Activated CD8-positive, alpha-beta T cell treated with anti-CD3 and anti-CD28 coated beads, Interleukin-2, amount 10 ng/mL, durations not matched to agents 7 days and 5 days (primary cell): ENCODE results near the gene TTC22. TPM values are rescaled to one million over a fixed set of nuclear protein-coding genes. Genes with fewer than 3 reads are reported as not detected.

ENCODE experiments used
- ATAC-seq: fragments of 150-1000 bp; cut with Tn5 transposase; one replicate; pipeline ENCODE4 v1.10.0; 2021; ENCODE audit warnings: moderate library complexity
- CTCF ChIA-PET: fragments of 350-600 bp; sonication (Branson Sonifier 250); formaldehyde crosslinking; loops from one replicate; lab custom pipeline; 2021; ENCODE audit warnings: antibody characterized with exemption; lab: Charles Lee
- POLR2A ChIA-PET: fragments of 350-600 bp; sonication (Branson Sonifier 250); formaldehyde crosslinking; loops from one replicate; lab custom pipeline; 2021; ENCODE audit warnings: antibody characterized with exemption; lab: Charles Lee
- DNase-seq: peaks from one replicate; pipeline ENCODE4 v3.0.0-alpha.2; 2020
- H3K27ac Mint-ChIP-seq: one replicate; pipeline ENCODE4 v1.8.0; 2021; ENCODE audit warnings: mild to moderate bottlenecking, mixed read lengths
- H3K27me3 Mint-ChIP-seq: one replicate; pipeline ENCODE4 v1.8.0; 2021; ENCODE audit warnings: low read depth, mixed read lengths
- H3K36me3 Mint-ChIP-seq: one replicate; pipeline ENCODE4 v1.8.0; 2021; ENCODE audit warnings: low read depth, mixed read lengths
- H3K4me1 Mint-ChIP-seq: one replicate; pipeline ENCODE4 v1.8.0; 2021; ENCODE audit warnings: low read depth, mixed read lengths
- H3K4me3 Mint-ChIP-seq: one replicate; pipeline ENCODE4 v1.8.0; 2021; ENCODE audit warnings: mild to moderate bottlenecking, mixed read lengths
- H3K9me3 Mint-ChIP-seq: one replicate; pipeline ENCODE4 v1.8.0; 2022; ENCODE audit warnings: mixed read lengths; ENCODE audit not compliant: insufficient read depth
- total RNA-seq, 2 experiments: library from RNA; stranded (reverse); gene quantifications; one replicate each; pipeline ENCODE4 v1.2.3, GENCODE V29; 2021

Gene TTC22
- total RNA-seq, 2 experiments from 2014 or later = 5.0 to 6.5 TPM

DNA sequence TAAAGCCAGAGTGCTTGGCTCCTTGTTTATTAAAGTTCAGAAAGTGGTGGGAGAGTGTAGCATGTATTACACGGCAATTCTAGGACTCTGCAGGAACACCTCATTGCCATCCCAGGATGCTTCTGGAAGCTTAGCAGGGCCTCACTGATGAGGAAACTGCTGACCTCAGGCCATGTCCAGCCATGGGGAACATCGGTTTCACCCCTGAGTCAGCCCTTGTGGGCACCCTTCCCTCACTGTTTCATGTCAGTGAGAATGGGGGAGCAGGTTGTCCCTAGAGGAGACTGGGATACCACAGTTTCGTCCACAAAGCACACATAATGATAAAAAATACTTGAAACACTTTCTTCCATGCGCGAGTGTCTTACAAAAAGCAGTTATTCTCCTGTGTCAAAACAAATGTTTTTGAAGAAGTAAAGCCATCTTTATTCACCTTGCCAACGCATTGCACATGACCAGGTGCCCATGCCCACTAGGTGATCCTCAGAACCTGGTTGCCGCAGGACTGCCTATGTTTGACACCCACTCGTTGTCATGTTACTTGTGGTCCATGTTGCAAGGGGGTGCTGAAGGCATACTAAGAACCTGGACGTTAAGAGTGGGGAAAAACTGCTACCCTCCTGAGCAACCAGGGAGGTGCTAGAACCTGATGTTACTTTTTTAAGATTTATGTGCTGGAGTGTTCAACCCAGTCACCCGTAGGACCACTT, 41.2 kb upstream of the TTC22 start:
- no peaks in the 10 kb centered on the region for H3K9me3 Mint-ChIP-seq

DNA sequence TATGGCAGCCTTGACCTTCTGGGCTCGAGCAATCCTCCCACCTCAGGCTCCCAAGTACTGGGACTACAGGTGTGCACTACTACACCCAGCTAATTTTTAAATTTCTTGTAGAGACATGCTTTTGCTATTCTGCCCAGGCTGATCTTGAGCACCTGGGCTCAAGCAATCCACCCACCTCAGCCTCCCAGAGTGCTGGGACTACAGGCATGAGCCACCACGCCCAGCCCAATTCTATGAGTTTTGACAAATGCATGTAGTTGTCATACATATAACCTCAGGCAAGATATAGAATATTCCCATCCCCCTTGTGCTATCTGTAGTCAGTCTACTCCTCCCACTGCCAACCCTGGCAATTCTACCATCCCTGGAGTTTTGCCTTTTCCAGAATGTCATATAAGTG, 38.7 kb upstream of the TTC22 start:
- Mint-ChIP-seq H3K36me3 (no peaks in the 10 kb centered on the region), H3K27ac (no peak overlapping the region), H3K27me3 (no peaks in the 10 kb centered on the region), H3K4me3 (no peak overlapping the region), H3K9me3 (no peaks in the 10 kb centered on the region), H3K4me1 (no peaks in the 10 kb centered on the region)
- CTCF ChIA-PET = no interaction called here
- POLR2A ChIA-PET = no interaction called here
- no peak for DNase-seq
- ATAC-seq = no peak

More for the DNA sequence above, 41.2 kb upstream of the TTC22 start:
- ATAC-seq (no peak), DNase-seq (no peak)
- Mint-ChIP-seq H3K4me1 (no peaks in the 10 kb centered on the region), H3K4me3 (no peak overlapping the region), H3K27me3 (no peaks in the 10 kb centered on the region), H3K27ac (no peak overlapping the region), H3K36me3 (peaks cover 4% of the 10 kb centered on the region)
- ChIA-PET POLR2A (no interaction called here), CTCF (no interaction called here)

DNA sequence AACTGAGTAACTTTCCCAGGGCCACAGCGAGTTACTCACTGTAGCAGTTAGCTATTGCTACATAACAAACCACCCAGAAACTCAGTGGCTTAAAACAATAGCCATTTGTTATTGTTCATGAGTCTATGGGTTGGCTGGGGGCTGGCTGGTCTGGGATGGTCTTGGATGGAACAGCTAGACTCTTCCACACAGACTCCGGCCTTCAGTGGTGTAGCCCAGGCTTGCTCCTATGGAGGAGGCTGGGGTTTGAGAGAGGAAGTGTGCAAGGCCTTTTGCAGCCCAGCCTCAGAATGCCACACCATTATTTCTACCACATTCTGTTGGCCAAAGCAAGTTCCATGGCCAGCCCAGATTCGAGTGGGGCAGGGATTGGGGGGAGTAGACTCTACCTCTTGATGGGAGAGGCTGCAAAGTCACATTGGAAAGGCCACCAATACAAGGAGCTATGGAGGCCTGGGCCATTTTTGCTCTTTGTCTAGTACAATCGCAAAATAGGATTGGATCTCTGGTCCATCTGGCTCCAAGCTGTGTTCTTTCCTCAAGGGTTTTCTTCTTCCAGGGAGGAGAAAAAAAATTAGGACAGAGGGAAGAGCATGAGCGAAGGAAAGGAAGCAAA, 37.5 kb upstream of the TTC22 start:
- no peak overlapping the region for H3K4me3 Mint-ChIP-seq
- no peaks in the 10 kb centered on the region for H3K9me3 Mint-ChIP-seq
- H3K36me3 Mint-ChIP-seq = no peaks in the 10 kb centered on the region
- DNase-seq = no peak
- ATAC-seq = no peak
- ChIA-PET POLR2A (no interaction called here), CTCF (interaction anchor here (1.1 kb wide), 1 partner anchor 37 kb away, joined by 3 read pairs; the partner anchor contains the start of gene TTC22)
- H3K27me3 Mint-ChIP-seq = no peaks in the 10 kb centered on the region
- no peak overlapping the region for H3K27ac Mint-ChIP-seq
- H3K4me1 Mint-ChIP-seq = no peaks in the 10 kb centered on the region

DNA sequence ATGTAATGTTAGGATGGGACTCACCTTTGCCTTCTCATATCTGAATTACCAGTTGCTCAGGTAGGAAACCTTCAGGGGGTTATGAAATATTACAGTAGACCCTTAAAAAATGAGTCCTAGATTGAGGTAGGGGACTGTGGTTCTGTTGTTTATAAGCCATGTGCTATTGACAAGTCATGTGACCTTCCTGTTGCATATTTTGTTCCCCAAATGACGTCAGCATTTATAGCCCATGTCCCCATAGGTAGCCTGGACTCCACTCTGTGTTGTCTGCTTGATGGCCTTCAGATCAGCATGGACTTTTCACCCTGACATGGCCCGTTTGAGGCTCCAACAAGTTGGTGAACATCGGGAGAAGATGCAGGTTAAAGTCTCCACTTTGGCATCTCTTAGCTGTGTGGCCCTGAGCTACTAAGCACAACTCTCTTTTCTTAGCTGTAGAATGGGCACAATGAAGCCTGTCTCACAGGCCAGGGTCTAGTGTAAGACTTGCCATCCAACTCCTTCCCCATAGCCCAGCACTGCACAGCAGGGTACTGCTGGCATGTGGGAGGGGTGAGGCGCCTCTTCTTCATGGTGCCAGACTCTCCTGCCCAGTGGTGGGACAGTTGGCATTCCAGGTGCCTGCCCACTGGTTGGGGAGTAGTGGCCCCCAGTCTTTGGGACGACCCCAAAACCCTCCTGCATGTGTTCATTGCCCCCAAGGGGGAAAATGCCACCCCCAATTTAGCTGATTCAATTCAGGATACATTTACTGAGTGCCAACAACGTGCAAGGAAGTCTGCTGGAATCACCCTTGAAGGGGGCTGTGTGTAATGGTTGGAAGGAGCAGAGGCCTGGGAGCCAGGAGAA, 36.1 kb upstream of the TTC22 start:
- POLR2A ChIA-PET = no interaction called here
- no peaks in the 10 kb centered on the region for H3K4me1 Mint-ChIP-seq
- H3K4me3 Mint-ChIP-seq = no peak overlapping the region
- H3K36me3 Mint-ChIP-seq = no peaks in the 10 kb centered on the region
- no peak for ATAC-seq
- CTCF ChIA-PET = no interaction called here
- DNase-seq = no peak
- no peak overlapping the region for H3K27ac Mint-ChIP-seq
- H3K27me3 Mint-ChIP-seq = no peaks in the 10 kb centered on the region
- H3K9me3 Mint-ChIP-seq = no peaks in the 10 kb centered on the region

DNA sequence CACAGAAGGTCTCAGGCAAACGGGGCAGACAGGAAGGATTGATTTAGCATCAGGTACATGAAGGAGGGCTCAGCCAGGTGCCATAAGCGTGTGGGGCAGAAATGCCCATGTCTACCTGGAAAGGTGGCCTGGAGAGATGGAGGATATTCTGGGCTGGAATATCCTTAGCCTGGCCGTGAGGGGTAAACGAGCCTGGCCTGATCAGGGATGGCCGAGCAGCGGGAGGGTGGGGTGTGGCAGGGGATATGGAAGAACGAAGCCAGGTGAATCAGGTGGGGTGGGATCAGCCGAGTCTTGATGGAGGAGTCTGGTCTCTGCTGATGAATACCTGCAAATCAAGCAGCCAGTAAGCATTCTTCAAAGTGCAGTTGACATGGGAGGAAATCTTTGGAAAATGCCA, 35.5 kb upstream of the TTC22 start:
- H3K4me3 Mint-ChIP-seq = no peak overlapping the region
- DNase-seq (no peak), ATAC-seq (no peak)
- H3K9me3 Mint-ChIP-seq = no peaks in the 10 kb centered on the region
- H3K27ac Mint-ChIP-seq = no peak overlapping the region
- ChIA-PET CTCF (no interaction called here), POLR2A (no interaction called here)
- H3K27me3 Mint-ChIP-seq = no peaks in the 10 kb centered on the region
- H3K36me3 Mint-ChIP-seq = no peaks in the 10 kb centered on the region
- H3K4me1 Mint-ChIP-seq = no peaks in the 10 kb centered on the region

DNA sequence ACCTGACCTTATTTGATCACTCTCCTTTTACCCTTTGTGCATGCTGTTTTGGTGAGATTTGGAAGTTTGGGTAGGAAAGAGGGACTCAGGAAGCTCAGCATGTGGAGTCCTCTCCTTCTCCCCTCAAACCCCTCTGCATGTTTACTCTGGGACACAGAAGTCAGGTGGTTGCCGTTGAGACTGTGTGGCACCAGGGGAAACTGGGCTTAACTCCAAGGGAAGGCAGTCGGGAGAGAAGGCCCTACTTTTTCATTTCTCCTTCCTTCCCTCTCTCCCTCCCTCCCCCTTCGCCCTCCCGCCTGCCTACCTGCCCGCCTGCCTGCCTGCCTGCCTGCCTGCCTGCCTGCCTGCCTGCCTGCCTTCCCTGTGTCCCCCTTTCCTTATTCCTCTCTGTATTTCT, 34.8 kb upstream of the TTC22 start:
- ChIA-PET CTCF (no interaction called here), POLR2A (no interaction called here)
- H3K27ac Mint-ChIP-seq = no peak overlapping the region
- H3K36me3 Mint-ChIP-seq = no peaks in the 10 kb centered on the region
- H3K4me1 Mint-ChIP-seq = no peaks in the 10 kb centered on the region
- no peak overlapping the region for H3K4me3 Mint-ChIP-seq
- peaks cover 2% of the 10 kb centered on the region for H3K27me3 Mint-ChIP-seq
- DNase-seq (no peak), ATAC-seq (no peak)
- no peaks in the 10 kb centered on the region for H3K9me3 Mint-ChIP-seq

DNA sequence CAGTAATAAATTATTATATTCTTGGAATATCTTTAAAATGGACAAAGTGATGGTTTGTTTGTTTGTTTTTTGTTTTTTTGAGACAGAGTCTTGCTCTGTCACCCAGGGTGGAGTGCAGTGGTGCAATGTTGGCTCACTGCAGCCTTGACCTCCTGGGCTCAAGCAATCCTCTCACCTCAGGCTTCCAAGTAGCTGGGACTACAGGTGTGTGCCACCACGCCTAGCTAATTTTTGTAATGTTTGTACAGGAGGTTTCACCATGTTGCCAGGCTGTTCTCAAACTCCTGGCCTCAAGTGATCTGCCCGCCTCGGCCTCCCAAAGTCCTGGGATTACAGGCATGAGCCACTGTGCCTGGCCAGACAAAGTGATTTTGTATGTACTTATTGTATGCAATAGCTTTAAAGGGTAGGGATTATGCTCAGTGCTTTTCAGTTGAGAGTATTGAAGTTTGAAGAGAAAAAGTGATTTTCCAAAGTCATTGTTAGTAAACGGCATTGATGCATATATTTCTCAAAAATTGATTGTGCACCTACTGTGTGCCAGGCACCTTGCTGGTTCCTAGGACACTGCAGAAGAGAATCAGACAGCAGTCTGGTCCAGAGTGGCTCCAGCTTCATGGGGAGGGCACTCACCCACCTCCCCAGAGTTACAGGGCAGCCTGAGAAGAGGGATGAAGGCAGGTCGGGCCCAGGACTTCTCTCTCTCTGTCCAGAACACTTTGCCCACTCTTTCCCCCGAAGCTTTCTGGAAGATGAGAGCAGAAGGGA, 34.2 kb upstream of the TTC22 start:
- ATAC-seq (no peak), DNase-seq (no peak)
- H3K4me1 Mint-ChIP-seq = no peaks in the 10 kb centered on the region
- peaks cover 6% of the 10 kb centered on the region for H3K9me3 Mint-ChIP-seq
- H3K27ac Mint-ChIP-seq = no peak overlapping the region
- ChIA-PET POLR2A (no interaction called here), CTCF (no interaction called here)
- H3K27me3 Mint-ChIP-seq = peaks cover 5% of the 10 kb centered on the region
- H3K4me3 Mint-ChIP-seq = no peak overlapping the region
- H3K36me3 Mint-ChIP-seq = no peaks in the 10 kb centered on the region

DNA sequence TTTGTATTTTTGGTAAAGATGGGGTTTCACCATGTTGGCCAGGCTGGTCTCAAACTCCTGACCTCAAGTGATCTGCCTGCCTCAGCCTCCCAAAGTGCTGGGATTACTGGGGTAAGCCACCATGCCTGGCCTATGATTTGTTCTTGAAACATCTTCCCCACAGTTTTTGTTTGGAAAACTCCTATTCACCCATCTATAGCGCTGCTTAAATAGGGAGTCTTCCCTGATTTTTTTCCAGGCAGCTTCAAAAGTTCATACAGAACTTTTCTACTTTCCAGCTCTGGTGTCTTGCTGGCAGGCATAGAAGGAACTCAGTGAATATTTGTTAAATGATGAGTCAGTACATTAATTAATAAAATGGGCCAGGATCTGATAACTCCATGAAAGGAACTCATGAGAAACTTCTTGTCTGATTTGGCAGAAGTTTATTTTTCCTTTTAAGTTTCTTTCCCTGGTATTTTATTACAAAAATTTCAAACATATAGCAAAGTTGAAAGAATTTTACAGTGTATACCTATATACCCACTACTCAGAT, 33.0 kb upstream of the TTC22 start:
- ChIA-PET POLR2A (no interaction called here), CTCF (no interaction called here)
- ATAC-seq (no peak), DNase-seq (no peak)
- Mint-ChIP-seq H3K27ac (no peak overlapping the region), H3K4me1 (no peaks in the 10 kb centered on the region), H3K4me3 (no peak overlapping the region), H3K36me3 (no peaks in the 10 kb centered on the region), H3K9me3 (peaks cover 7% of the 10 kb centered on the region), H3K27me3 (peaks cover 9% of the 10 kb centered on the region)

DNA sequence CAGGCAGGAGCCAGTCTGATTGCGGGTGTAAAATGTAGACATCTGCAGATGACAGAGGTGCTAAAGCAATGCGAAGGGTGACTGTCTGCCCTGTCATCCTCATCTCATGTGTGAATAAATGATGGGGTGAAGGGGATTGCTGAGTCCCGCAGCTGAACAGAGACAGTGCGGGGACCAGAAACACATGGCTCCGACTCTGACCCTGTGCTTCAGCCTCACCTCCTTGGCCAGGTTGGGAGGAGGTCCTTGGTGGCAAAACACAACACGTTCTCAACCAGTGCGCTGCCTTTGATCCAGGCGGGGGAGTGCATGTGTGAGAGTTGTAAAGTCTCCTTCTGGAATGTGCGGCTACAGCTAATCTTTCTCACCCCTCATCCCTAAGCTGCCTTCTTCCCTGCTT, 32.0 kb upstream of the TTC22 start:
- no peak for DNase-seq
- H3K36me3 Mint-ChIP-seq = no peaks in the 10 kb centered on the region
- peaks cover 13% of the 10 kb centered on the region for H3K27me3 Mint-ChIP-seq
- ChIA-PET POLR2A (no interaction called here), CTCF (interaction anchor here (0.6 kb wide), 1 partner anchor 651 kb away, joined by 3 read pairs; no protein-coding TSS in a partner anchor)
- H3K27ac Mint-ChIP-seq = no peak overlapping the region
- H3K9me3 Mint-ChIP-seq = peaks cover 14% of the 10 kb centered on the region
- H3K4me1 Mint-ChIP-seq = no peaks in the 10 kb centered on the region
- no peak overlapping the region for H3K4me3 Mint-ChIP-seq
- no peak for ATAC-seq

DNA sequence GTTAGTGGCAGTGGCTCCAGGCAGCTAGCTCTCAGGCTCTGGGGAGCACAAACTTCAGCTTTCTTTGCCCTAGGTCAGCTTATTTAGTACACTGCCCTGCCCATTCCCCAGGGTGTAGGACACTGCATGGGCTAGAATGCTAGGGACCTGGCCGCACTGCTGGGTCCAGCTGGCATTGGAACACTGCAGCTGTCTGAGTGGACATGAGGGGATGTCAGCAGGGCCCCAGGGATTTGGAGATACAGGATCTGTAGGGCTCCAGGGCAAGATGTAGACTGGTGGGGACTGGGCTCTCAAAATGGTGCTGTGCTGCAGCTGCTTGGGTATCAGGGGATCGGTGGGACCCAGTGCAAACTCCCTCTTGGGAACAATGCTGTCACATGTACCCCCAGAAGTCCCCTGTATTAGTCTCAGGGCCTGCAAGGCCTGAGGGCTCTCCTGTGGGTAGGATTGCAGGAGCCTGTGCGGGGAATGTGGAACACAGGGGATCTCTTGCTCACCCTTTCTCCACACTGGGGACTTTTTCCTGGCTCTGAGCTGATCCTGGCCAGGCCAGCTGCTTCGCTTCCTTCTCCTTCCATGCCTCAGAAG, 25.2 kb upstream of the TTC22 start:
- CTCF ChIA-PET = no interaction called here
- Mint-ChIP-seq H3K9me3 (peaks cover 44% of the 10 kb centered on the region), H3K4me1 (no peaks in the 10 kb centered on the region), H3K27me3 (peaks cover 20% of the 10 kb centered on the region), H3K4me3 (no peak overlapping the region), H3K27ac (no peak overlapping the region), H3K36me3 (peaks cover 9% of the 10 kb centered on the region)
- ATAC-seq = no peak
- DNase-seq = no peak
- POLR2A ChIA-PET = no interaction called here

DNA sequence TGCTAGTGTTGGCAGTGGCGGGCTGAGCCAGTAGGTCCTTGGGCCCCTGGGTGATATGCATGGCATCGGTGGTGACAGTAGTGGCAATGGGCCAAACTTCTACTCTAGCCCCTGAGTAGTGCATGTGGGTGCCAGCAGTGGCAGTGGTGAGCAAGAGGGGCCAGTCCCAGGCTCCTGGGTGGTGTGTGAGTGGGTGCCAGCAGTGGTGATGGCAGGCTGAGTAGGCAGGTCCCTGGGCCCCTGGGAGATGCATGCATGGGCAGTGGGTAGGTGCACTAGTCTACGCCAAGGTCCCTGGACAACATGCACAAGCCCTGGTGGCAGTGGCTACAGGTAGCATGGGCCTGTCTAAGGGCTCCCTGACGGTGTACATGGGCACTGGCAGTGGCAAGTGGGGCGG, 24.6 kb upstream of the TTC22 start:
- no peak for ATAC-seq
- Mint-ChIP-seq H3K27me3 (peaks cover 18% of the 10 kb centered on the region), H3K4me1 (no peaks in the 10 kb centered on the region), H3K9me3 (peaks cover 41% of the 10 kb centered on the region), H3K27ac (no peak overlapping the region), H3K4me3 (no peak overlapping the region), H3K36me3 (peaks cover 9% of the 10 kb centered on the region)
- ChIA-PET CTCF (no interaction called here), POLR2A (no interaction called here)
- no peak for DNase-seq
